Inflammatory macrophage treated with lipopolysaccharide for 1 hour (primary cell): ENCODE measurements around the gene ELMO1.

Source experiments
- DNase-seq, 2 donors: peaks; one replicate each; pipeline ENCODE4 v3.0.0-alpha.2; 2020 to 2022

Gene ELMO1, protein sequence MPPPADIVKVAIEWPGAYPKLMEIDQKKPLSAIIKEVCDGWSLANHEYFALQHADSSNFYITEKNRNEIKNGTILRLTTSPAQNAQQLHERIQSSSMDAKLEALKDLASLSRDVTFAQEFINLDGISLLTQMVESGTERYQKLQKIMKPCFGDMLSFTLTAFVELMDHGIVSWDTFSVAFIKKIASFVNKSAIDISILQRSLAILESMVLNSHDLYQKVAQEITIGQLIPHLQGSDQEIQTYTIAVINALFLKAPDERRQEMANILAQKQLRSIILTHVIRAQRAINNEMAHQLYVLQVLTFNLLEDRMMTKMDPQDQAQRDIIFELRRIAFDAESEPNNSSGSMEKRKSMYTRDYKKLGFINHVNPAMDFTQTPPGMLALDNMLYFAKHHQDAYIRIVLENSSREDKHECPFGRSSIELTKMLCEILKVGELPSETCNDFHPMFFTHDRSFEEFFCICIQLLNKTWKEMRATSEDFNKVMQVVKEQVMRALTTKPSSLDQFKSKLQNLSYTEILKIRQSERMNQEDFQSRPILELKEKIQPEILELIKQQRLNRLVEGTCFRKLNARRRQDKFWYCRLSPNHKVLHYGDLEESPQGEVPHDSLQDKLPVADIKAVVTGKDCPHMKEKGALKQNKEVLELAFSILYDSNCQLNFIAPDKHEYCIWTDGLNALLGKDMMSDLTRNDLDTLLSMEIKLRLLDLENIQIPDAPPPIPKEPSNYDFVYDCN

DNA sequence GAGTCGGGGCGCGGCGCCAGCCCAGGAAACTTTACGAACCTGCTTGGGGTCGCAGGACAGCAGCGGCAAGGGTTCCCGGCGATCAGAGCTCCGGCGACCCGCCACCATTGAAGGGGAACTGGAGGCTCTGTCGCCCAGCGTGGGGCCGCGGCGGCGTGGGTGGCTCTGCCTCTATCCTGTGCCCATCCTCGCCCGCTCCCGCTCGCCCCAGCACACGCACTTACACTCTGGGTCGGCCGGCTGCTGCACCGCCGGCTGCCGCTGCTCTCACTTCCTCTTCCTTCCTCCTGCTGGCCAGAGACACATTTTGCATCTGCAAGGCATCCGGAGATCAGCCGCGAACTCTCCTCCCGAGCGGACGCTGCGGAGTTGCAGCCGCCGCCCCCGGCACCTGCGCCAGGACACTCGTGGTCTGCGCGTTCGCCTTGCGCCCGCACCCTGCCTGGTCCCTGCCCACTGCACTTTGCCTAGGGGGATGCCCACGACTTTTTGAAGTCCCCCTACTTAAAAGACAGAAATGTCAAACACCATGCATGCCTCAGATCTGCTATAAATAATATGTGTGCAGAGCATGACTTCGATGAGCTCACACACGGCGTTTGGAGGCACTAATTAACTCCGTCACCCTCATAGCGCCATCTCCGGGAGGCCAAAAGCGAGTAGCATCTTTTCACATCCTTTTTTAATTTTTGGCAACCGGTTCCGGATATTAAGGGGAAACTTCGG lies at the start of gene ELMO1:
Gene ELMO1, minus strand, starts transcription at position 229 of the 726 bp plus-strand sequence. CDS start 106,174 bp downstream, outside the sequence.
- peak; percentile 84 to 85 for DNase-seq

DNA sequence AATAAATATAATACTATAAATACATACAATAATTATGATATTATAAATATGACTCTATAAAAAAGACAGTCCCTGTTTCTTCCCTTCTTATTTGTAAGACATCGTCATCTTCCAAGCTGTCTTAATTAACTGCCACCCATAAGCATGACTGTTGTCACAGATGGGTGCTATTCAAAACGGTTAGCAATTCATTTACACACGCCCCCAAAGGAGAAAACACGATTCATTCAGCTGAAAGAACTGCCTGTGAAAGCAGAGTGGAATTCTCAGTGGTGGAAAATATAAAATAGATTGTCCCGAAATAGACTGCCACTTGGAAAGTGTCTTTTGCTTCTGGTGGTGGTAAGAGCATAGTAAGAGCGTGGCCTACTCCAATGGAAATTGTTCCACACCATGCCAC lies 48.9 kb upstream of the ELMO1 start:
- DNase-seq, result no peak

GRCh38 chr7:37495574-37496184 lies 47.0 kb upstream of the ELMO1 start:
- DNase-seq, result peak; percentile 60 to 79

DNA sequence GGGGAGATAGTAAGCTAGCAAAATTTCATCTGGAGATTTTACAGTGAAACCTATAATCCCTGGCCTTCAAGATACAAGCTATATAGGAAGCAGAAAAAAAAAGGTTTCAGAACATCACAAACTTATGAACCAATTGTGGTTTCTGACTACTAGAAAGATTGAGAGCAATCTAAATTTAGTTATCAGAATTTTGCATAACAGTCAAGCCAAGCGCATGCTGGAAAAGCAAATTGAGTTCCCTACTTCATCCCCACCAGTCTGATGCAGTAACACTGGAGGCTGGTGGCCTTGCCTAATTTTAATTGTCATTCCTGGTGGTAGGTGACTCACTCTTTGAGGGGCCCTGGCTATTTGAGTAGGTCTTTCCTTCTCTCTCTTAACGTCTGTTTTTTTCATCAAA lies 46.3 kb upstream of the ELMO1 start:
- DNase-seq, result peak; percentile 70 to 80

GRCh38 chr7:37493810-37494209 lies 45.1 kb upstream of the ELMO1 start:
- DNase-seq, result no peak

- no peak for DNase-seq
Observed at GRCh38 chr7:37493123-37493522, 44.5 kb upstream of the ELMO1 start.

GRCh38 chr7:37491919-37492694 lies 43.4 kb upstream of the ELMO1 start:
- no peak for DNase-seq

DNA sequence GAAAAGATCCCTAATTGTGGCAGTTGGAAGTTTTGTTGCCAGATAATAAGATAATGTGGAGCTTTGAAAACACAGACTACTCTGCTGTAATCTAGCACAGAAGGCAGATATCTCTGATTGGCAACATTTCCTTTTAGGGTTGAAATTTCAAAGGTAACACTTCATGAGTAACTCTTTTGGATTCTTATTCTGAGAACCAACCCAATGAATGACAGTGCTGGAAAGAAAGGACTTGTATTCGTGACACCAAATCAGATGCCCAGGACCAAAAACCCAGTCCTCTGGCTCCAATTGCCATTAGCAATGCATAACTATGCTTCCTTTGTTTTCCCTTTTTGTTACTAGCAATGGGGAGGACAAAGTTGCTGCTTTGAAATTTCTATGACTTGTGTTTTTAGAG lies 41.0 kb upstream of the ELMO1 start:
- no peak for DNase-seq

DNA sequence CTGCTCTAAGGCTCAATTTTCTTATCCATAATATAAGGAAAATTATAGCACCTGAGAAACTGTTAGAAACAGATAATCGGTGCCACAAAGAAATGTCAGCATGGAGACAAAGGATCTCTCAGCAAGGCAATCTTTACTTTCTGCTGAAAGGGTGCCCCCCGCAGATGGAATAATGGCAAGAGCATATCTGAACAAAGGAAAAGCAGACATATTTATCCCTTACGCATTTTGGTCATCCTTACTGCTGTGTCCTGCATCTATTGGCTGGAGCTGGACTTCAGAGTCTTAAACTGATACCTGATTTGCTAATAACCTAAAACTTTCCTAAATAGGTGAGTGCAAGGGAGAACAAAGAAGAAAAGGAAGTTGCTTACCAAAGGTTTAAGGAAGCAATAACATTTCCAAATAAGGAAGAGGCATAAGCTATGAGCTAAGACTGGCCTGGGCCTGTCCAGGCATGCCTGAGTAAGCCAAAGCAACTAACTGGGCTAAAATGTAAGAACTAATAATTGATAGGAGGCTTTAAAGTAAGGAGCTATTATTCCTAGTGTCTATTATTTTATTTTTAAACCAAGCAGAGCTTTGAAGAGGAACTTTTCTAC lies 39.6 kb upstream of the ELMO1 start:
- peak; percentile 28 to 44 for DNase-seq

DNA sequence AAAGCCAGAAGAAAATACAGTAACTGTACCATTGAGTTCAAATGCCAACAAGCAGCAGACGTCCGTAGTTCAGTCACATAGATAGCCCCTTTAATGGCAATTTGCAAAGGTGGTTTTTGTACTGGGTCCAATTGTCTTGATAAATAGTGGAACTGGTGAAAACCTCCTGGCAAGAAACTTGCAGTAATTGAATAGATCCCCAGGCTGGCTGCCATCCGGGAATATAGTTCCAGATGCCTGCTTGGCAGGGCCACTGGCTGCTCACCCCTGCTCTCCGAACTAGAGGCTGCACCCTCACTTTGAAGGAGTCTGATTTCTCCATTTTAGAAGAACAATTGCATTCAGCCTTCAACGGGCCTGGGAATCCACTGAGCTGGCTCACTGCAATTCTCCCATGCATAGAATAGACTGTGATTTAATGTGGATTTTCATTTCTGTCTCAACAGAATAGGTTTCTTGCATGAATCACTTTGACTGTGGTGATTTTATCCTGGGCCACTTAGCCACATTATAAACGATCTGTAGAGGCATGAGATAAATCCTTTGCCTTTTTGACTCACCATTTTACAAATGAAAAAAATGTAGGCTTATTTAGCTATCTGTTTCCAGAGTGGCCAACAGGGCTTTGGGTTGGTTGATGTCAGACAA lies 35.9 kb upstream of the ELMO1 start:
- no peak for DNase-seq

DNA sequence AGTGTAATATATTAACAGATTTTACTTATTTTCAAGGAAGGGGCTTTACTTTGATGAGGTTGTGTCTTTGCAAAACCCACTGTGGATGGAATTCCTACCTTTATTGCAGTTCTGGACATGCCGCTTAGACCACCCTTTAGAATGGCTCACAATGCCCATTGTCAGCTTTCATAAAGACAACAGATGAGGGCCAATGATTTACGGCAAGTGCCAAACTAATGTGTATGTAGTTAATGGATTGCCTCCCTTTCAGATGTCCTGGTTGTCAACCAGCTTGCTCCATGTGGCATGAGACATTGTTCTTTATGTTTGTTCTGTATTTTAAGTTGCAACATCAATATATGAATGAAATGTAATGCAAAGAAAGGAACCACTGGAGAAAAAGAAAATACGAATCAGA lies 35.0 kb upstream of the ELMO1 start:
- DNase-seq, result no peak

- DNase-seq, result no peak
Observed at GRCh38 chr7:37482953-37483352, 34.3 kb upstream of the ELMO1 start.

DNA sequence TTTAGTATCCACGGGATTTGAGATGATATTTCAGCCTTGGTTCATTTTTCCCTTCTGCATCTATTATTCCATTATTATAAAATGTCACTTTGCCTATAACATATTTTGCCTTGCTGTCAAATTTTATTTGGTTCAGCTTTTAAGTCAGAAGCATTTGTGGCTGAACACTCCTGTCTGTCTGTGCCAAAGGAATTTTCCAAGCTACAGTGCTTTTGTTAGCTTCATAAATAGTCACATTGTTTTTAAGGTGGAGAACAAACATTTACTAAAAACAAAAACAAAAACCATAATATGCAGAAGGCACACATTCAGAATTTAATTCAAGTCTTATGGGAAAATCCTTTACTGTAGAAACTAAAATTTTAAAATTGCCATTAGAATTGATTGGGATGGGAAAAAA lies 33.8 kb upstream of the ELMO1 start:
- DNase-seq, result no peak

DNA sequence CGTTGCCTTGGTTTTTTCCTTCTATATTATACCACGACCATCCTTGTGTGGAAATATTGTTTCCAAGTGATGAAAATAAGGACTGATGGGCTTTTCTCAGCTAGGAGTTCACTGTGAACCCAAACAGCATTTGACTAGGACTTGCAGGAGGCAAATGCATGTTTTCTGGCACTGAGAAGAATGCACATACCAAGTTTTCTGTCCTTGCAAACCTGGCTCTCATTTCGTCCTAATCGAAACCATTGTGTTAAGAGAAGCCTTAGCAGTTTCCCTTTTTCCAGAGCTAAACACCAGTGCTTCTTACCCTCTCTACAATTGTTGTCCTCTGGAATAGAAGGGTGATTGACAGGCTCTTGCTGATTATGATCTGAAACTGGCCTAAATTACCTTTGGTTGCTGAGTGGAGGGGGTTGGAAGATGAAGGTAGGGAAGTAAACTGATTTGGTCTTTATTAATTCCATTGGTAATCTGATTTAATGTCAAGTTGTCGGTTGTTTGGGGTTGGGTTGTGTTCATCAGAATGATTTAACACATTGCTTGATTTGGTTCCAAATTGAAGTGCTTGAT lies 33.1 kb upstream of the ELMO1 start:
- no peak for DNase-seq

- no peak for DNase-seq
Observed at GRCh38 chr7:37481154-37481553, 32.5 kb upstream of the ELMO1 start.

GRCh38 chr7:37480041-37481031 lies 31.7 kb upstream of the ELMO1 start:
- peak; percentile 56 to 62 for DNase-seq

DNA sequence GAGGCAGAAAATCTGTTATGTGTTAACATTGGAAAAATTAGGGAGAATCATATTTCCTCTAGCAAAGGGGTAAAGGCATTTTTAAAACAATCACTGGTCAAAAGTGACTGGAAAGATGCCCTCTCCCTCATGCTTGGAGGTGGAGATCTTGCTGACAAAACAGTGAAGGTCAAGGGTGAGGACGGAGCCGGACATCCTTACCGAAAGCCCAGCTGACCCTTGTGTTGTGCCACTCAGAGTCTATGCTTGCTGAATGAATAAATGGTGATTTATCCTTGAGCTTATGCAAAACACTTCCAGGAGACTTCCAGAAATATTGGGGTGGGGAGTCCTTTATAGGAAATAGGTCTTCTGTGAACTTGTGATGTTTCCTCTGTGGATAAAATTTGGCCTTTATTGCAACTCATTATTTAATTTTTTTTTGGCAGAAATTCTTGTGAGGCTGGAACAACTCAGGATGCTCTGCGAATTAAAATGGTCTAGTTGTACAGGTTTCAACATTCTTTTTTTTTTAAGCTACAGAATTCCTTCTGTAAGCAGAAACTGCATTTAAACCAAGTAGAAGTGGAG lies 28.3 kb upstream of the ELMO1 start:
- no peak for DNase-seq

GRCh38 chr7:37476428-37476827 lies 27.8 kb upstream of the ELMO1 start:
- no peak for DNase-seq

GRCh38 chr7:37475646-37476045 lies 27.0 kb upstream of the ELMO1 start:
- no peak for DNase-seq
